Epithelial cell of prostate (primary cell): ENCODE data around the gene RIN3.

ENCODE experiments used
- DNase-seq: peaks from one replicate; pipeline ENCODE4 v3.0.0-alpha.2; 2011; ENCODE audit warnings: low read depth, low spot score
- H3K27ac ChIP-seq: fragments of 450-650 bp; 2 replicates; pipeline ENCODE4 v1.5.1; 2017; ENCODE audit warnings: mild to moderate bottlenecking

Gene RIN3

DNA sequence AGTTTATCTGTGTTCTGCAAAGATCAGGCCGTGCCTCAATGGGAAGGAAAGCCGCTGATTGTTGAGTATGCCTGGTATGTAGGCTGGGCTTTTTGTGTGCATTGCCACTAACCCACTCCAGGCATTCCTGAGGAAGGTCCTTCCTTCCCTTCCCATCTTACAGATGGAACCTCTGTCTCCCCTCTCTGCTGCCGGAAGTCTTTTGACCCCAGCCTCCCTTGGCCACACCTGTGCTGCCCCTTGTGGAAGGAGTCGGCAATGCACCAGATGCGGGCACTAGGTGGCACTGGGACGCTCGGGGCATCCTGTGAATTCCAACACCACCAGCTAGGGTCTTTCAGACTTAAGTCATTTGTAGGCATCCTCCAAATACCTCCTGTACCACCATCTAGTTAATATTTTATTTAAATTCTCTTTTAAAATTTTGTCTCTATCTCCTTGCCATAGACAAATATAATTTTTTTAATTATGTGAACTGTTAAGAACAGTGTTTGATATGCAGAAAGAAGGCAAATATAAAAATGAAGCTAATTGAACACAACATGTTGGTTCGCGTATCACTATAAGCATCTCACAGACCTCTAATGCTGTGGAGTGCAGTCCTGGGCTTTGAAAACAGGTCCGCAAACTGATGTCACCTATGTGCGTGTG lies 99.6 kb downstream of the RIN3 start:
- H3K27ac ChIP-seq = no peak overlapping the region

DNA sequence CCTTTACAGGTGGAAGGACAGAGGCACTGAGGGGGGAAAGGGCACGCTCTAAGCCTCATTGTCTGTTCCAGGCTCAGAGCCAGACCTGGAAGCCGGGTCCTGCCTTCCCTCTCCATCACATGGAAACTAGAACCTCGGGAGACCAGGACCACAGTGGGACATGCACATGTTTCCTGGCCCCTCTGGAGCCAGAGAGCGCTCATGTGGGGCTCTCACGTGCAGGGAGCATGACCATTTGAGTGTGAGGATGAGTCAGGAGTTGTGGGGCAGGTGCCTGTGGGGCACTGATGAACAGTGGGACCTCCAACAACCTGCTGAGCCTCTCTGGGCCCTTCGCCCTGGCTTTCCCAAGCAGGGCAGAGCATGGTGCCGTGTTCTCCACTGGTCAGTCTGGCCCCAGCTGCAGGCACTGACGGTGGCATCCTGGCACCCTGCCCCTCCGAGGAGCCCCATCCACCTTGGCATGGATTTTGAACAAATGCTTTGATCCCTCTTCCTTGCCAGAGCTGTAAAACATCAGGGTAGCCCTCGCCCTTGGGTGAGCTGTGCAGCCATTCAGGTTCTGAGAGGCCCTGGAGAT lies 100.2 kb downstream of the RIN3 start:
- no peak for DNase-seq
- H3K27ac ChIP-seq = no peak overlapping the region

More for the DNA sequence above, 99.6 kb downstream of the RIN3 start:
- DNase-seq = no peak

DNA sequence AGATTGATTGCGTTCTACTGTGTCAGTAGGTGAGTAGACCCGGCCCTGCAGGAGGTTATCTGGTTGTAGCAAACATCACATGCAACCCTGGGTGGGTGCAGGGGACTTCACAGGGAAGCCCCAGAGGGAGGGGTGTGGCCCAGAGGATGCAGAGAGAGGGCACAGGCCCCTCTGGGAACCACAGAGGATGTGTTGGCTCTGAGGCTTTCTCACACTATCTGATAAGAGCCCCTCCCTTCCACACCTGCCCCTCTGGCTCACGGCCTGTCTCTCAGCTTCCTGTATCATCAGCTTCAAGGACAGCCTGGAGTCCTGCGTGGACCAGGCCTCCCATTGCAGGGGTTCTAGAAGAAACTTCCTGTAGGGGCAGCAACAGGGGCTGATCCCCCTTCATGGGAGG lies 101.9 kb downstream of the RIN3 start:
- no peak for DNase-seq
- no peak overlapping the region for H3K27ac ChIP-seq

DNA sequence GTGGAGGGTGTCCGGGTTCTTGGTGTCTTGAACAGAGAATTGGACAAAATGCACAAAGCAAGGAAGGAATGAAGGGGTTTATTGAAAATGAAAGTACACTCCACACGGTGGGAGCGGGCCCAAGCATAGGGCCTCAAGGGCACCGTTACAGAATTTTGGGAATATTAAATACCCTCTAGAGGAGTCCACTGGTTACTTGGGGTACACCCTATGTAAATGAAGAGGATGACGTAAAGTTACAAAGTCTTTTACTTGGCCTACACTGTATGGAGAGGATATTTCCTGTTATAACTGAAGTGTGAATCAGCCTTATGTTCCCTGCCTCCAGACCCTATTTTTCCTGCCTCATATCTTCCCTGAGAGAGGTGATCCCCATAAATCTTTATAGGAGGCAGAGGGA lies 102.6 kb downstream of the RIN3 start:
- H3K27ac ChIP-seq = no peak overlapping the region
- no peak for DNase-seq

DNA sequence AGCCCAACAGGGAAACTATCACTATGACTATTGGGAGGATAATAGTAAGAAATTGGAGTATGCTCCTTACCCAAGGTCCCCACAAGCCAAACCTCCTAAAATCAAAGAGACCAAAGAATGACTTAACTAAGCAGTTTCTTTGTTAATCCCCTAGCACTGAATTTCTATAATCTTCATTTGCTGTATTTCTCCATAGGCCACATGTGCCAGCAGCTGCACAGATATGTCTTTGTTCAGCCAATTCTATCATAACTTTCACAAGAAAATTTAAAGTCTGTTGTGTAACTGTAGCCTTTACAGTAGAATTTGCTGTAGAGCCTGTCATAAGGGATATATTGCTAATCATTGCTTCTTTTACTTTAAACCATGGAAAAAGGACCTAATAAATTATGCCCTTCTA lies 104.0 kb downstream of the RIN3 start:
- no peak overlapping the region for H3K27ac ChIP-seq

DNA sequence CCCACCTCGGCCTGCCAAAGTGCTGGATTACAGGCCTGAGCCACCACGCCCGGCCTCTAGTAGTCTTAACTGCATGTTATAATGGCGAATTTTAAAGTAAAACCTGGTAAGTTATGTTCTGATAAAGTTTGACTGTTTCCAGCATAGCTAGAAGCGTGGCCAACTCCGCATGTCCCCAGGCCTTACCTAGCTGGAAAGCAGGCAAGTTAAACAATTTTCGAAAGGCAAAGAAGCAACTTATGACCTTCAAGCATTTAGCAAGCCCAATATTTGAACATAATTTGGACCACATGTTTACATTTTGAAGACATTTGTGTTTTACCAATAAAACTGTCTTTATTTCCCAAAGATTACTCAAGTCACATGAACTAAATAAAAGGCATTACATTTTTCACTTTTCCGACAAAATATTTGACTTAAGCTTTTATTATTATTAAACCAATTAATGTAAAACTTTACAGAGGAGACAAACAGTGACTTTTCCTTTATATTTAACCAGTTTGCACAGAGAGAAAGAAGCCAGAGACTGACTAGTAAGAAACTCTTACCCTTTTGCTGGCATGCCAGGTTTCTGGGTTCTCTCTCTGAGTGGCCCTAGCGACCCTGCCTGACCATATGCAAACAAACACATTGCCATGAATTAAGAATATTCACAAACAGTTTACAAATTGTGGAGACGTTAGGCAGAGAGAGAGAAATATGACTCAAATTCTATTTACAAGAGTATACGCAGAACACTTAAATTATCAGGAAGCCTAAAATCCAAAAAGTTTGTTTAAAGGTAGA lies 106.3 kb downstream of the RIN3 start:
- H3K27ac ChIP-seq = no peak overlapping the region
- no peak for DNase-seq

More for the DNA sequence above, 104.0 kb downstream of the RIN3 start:
- DNase-seq = no peak

DNA sequence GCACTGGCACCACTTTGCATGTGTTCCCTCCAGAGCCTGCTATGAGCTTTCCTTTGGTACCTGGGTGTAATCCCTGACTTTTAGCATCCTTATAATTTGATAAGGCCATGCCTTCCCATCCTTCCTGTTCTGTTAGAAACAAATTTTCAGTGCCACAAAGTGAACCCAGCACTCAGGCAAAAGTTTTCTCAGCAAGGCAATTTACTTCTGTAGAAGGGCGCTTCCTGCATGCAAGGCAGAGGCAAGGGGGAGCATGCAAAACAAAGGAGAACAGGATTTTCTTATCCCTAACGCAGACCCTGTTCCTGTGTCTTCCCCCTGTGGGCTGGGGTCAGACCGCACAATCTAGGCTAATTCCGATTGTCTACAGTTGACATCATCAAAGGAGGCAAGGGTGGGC lies 108.7 kb downstream of the RIN3 start:
- no peak for DNase-seq
- H3K27ac ChIP-seq = no peak overlapping the region

DNA sequence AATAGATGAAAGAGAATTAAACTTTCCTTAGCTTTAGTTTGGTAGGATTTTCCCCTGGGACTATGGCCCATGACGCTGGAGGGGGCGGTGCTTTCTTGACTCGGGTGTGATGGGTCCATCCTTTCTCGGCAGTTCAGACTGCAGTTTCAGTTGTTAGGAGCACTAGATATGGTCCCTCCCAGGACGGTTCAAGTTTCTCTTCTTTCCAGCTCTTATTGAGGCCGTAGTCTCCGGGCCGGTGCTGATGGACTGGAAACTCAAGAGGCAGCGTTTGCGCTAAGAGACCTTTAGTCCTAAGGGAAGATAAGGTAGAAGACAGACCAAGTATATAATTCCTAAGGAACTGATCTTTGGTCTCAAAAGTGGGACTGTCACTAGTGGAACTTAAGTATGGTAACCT lies 111.2 kb downstream of the RIN3 start:
- DNase-seq = no peak
- H3K27ac ChIP-seq = no peak overlapping the region

DNA sequence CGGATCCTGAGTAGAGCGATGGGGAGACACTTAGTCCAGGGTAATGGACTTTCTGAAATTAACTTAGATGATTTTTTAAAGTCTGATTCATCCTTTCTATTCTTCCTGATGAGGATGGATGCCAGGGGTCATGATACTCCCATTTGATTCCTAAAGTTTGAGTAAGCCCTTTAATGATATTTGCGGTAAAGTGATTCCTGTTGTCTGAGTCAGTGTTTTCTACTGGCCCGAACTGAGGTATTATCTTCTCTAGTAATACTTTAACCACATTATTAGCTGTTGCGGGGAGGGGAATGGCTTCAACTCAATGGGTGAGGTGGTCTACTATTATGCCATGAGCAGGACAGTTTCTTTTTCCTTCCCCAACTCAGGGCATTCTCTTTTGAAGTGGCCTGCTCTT lies 111.6 kb downstream of the RIN3 start:
- peak; percentile 54 for DNase-seq
- peak overlapping the region; percentile 21 for H3K27ac ChIP-seq

DNA sequence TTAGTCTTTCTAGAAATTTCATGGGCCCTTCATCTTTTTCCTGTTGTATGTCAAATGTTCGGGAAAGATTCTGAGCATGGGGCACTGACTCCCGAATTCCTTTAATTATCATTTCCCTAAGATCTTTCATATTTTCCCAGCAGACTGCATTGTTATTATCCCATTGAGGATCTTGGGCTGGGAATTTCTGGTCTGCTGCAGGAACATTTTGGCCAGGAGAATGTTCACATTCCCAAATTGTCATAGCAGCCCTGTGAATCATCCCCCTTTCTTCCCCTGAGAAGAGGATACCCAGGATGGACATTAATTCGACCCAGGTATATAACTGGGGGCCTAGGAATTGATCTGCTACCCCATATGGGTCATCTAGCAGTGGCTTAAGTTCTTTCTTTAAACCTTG lies 112.5 kb downstream of the RIN3 start:
- no peak for DNase-seq
- H3K27ac ChIP-seq = no peak overlapping the region

DNA sequence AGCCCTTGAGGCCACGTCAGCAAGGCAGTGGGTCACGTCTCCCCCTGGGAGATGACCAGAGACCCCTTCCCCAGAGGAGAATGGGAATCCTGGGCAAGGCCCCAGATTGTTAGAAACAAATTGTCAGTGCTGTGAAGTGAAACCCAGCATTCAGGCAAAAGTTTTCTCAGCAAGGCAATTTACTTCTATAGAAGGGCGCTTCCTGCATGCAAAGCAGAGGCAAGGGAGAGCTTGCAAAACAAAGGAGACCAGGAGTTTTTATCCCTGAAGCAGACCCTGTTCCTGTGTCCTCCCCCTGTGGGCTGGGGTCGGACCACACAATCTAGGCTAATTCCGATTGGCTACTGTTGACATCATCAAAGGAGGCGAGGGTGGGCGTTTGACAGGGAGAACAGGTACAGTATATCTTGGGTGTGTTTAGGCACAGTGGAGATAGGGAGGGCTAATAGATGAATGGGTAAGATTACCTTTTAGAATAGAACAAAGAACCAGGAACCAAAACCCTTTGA lies 114.2 kb downstream of the RIN3 start:
- no peak for DNase-seq
- no peak overlapping the region for H3K27ac ChIP-seq

DNA sequence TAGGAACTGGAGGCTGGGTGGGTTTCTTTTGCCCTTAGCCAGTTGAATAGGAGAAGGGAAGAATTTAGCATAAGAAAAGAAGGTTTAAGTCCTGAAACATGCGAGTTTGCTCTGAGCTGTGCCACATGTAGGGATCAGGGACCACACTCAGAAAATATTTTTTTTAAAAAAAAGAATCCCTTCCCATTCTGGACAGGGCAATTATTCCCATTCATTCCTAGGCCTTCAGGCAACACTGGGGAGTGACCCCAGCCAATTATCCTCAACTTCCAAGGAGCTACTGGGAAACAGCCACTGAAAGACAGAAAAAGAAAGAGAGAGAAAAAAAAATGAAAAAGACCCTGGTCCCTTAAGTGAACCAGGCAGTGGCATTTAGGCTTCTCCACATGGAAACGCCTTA lies 115.1 kb downstream of the RIN3 start:
- no peak overlapping the region for H3K27ac ChIP-seq
- DNase-seq = no peak

DNA sequence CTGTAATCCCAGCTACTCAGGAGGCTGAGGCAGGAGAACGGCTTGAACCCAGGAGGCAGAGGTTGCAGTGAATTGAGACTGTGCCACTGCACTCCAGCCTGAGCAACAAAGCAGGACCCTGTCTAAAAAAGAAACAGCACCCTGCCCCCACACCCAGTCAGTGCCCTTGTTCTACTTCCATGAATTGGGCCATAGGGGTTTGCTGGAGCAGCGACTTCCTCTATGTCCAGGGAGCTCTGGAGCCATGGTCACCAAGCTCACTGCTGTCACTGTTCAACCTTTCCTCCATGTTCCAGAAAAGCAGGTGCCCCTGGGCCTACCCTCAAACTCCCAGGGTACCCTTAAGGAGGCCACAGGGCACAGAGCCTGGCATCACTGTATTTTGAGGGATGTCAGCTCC lies 116.8 kb downstream of the RIN3 start:
- no peak overlapping the region for H3K27ac ChIP-seq
- no peak for DNase-seq

DNA sequence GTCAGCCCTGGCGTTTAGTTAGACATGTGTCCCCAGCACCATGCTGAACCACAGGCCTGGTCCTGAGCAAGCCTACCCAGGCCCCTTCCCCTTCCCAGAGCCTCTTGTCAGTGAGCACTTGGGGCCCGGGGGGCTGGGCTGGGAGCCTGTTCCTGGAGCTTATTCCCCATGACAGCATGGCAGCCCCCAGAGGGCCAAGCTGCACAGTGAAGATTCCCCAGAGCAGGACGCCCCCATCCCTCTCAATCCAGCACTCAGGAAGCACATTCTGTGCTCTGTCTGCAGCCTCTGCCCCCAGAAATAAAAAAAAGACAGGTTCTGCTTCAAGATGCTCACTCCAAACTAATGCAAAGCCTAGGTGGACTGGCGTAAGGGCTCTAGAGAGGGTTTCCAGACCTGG lies 117.5 kb downstream of the RIN3 start:
- DNase-seq = no peak
- H3K27ac ChIP-seq = no peak overlapping the region

DNA sequence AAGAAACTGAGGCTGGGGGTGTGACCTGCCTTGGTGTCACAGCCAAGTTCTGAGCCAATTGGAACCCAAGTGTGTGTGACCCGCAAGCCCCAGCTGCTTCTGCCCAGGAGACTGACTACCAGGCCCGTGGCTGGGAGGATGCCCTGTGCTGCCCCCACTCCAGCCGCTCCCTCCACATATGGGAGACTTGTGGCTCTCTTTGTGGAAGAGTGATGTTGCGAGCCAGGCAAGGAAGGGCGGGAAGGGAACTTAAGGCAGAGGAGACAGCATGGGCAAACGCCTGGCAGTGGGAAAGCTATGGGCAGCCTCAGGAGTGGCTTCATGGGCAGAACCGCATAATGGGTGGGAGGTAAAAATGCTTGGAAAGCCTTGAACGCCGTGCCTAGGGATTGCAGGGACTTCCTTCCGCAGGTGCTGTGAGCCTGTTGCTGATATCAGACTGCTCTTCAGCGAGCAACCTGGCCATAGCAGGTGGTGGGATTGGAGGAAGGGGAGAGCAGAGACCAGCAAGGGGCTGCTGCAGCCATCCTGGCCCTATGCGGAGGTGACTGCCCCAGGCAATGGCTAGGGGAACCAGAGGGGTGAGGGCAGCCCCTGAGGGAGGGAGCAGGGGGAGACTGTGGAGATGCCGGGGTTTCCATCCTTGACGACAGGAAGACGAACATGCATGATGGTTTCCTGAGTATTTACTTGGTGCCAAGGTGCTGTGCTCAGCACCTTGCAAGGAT lies 119.1 kb downstream of the RIN3 start:
- DNase-seq = no peak
- no peak overlapping the region for H3K27ac ChIP-seq

DNA sequence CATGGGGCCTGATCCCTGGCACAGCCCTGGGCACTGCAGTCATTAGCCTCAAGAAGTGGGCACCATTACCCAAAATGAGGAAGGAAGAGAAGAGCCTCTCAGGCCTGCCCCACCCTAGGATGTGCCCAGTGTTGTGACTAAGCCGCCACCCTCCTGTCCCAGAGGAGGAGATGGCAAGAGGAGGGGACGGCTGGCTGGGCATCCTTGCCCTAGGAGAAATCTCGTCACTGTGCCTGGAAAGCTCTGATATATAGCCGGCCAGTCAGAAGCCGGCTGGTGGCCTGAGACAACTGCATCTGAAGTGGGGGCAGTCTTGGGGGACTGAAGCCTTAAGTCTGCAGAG lies 119.7 kb downstream of the RIN3 start:
- no peak overlapping the region for H3K27ac ChIP-seq
- DNase-seq = no peak

DNA sequence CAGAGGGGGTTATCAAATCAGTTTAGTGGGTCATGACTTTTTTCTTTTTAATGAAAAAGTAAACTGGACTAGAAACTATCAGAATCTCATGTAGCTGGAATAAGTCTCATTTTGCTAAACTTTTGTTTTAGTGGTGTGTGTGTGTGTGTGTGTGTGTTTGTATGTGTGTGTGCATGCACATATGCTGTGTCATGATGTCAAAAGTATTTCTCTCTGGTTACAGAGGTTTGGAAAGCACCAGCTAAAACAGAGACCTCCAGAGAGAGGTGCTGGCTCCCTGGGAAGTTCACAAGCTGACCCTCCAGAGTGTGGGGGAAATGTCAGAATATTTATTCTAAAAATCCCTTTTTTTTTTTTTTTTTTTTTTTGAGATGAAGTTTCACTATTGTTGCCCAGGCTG lies 120.1 kb downstream of the RIN3 start:
- DNase-seq = no peak
- no peak overlapping the region for H3K27ac ChIP-seq

DNA sequence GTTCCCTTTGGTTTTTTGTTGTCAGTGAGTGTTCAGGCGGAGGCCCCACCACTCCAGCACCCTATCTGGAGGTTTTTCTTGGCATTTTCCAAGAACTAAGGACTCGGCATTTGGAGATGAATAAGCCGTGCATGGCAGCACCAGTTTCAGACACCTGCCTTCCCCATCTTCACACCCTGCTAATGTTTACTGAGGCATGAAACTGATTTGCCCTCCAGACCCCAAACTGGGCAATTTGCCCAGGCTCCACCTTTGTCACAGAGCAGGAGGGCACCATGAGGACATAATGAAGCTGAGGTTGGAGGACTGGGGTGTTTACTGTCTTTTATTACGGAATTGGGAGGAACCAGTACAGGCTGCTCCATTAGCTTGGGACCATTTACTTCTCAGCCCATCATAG lies 121.5 kb downstream of the RIN3 start:
- no peak overlapping the region for H3K27ac ChIP-seq
- no peak for DNase-seq

DNA sequence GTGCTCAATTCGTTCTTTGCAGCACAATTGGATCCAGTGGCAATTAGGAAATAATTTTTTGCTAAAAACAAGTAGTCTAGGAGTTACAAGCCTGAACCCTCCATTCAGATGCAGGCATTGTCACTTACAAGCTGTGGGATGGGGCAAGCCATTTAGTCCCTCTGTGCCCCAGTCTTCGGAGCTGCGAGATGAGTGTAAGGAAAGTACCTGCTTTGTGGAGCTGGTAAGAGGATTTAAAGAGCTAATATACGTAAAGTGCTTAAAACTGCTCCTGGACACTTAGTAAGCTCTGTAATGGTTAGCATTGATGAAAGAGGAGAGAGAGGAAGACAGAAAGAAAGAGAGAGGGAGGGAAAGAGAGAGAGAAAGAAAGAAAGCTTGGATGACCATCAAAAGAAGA lies 122.3 kb downstream of the RIN3 start:
- H3K27ac ChIP-seq = no peak overlapping the region
- DNase-seq = no peak

DNA sequence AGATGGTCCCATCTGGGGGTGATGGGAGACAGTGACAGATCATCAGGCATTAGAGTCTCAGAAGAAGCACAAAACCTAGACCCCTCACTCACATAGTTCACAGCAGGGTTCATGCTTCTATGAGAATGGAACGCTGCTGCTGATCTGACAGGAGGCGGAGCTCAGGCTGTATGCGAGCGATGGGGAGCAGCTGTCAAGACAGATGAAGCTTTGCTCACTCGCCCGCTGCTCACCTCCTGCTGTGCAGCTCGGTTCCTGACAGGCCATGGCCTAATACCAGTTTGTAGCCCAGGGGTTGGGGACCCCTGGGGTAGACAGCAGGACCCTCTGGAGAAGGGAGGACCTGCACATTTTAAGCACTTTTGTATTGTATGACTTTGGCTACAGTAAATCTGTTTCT lies 123.6 kb downstream of the RIN3 start:
- H3K27ac ChIP-seq = no peak overlapping the region
- no peak for DNase-seq

DNA sequence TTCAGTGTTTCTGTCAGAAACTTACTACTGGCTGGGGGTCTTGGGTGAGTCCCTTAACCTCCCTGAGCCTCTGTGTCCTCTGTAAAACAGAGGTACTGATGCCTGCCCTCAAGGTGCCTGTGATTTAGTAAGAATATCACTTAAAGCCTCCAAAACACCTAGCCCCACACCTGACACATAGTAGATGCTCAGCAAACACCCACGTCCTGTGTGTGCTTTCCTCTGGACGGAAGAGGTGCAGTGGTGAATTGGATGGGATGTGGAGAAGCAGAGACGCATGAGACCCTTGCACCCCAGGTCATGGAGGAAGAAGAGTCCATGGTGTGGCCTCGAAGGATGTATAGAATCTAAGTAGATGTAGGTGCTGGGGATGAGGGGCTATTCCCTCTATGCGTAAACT lies 124.3 kb downstream of the RIN3 start:
- H3K27ac ChIP-seq = no peak overlapping the region
- no peak for DNase-seq
